HG03060 (cell line): ENCODE measurements around the gene POLE.

Experiments
- ATAC-seq: cut with Tn5 transposase; IDR thresholded peaks from one replicate; pipeline ENCODE4 v1.9.1; 2021; ENCODE audit warnings: low read depth, moderate number of reproducible peaks; ENCODE audit not compliant: unreplicated experiment

The POLE gene

GRCh38 chr12:132583736-132584135 is 103.4 kb downstream of the POLE start:
- no peak for ATAC-seq

- ATAC-seq, result no peak
Observed at GRCh38 chr12:132583411-132583710, 103.8 kb downstream of the POLE start.

DNA sequence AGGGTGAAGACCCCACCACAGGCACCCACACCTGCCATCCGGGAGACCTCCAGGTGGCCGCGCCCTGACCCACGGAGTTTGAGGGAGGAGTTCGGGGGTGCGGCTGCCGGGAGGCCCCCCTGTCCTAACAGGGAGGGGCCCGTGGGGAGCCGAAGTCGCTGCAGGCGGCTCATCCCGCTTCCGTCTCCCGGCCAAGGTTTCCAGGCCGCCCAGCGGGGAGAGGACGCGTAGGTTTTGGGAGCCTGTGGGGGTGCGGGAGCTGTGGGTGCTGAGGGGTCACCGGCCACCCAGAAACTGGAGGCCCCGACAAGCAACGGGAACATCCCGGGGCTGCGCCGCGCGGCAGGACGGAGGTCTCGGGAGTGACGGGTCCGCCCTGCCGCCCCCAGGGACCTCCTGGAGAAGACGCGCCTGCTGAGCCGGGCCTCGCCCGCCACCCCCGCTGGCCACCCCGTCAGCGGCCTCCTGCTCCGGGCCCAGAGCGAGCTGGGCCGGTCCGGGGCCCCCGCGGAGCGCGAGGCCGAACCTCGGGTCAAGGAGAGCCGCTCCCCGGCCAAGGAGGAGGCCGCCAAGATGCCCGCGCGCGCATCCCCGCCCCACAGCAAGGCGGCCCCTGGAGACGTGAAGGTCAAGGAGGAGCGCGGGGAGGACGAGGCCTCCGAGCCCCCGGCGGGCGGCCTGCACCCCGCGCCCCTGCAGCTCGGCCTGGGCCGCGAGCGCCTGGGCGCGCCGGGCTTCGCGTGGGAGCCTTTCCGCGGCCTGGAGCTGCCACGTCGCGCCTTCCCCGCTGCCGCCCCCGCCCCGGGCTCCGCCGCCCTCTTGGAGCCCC is 104.3 kb downstream of the POLE start:
- ATAC-seq, result no peak

DNA sequence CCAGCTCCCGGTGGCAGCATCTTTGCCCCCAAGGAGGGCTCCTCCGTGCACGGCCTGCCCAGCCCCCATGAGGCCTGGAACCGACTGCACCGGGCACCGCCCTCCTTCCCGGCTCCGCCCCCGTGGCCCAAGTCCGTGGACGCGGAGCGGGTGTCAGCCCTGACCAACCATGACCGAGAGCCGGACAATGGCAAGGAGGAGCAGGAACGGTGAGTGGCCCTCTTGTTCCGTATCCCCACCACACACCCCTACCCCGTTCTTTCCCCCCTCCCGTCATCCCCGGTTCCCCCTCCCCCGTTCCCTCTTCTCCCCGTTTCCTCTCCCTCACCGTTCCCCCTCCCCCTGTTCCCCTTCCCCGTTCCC is 105.1 kb downstream of the POLE start:
- no peak for ATAC-seq

DNA sequence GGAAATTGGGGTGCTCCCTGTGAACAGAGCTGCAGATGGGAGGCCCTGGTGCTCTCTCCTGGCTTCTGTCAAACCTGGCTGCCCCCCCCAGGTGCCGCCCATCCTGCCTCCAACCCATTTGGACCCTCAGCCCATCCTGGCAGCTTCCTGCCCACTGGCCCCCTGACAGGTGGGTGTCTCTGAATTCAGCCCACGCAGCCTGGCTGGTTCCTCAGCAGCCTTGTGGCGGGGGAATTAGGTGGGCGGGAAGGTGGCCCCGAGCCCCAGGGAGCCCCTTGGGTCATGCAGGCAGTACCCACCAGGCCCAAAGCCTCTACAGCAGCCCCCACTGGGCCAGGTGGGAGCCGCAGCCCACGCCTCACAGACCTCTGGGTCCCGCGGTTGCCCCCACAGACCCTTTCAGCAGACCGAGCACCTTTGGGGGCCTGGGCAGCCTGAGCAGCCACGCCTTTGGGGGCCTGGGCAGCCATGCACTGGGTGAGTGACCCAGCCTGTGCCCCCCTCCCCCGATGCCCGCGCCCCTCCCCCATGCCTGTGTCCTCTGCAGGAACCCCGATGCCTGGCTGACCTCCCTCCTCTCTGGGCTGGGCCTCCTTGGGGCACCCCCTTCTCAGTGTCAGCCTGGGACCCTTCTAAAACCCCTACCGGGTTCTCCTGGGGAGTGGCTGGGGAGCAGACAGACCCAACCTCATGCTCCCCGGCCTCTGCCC is 105.6 kb downstream of the POLE start:
- ATAC-seq, result no peak

DNA sequence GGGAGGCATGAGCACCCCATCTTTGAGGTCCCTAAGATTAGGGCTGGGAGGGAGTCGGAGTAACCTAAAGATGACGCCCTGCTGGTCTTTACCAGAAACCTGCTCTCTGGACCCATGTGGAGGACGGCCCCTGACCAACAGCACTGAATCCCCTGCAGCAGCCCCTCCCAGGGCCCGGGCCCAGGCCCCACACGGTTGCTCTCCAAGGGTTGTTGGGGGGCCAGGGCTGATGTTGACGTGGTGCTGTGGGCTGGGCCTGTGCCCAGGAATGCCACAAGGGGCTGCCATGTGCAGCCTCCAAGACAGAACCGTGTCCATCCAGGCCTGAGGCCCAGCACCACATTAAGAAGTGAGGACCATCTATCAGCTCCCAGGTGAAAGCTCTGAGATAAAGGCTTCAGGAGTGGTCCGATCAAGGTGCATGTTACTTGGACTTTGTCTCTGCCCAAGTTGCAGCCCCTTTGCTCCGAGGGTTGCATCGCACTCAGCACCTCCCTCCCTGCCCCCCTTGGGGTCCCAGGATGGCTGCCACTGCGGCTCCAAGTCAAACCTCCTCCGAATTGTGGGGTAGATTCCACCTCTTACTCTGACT is 106.3 kb downstream of the POLE start:
- ATAC-seq, result no peak

GRCh38 chr12:132579744-132580143 is 107.4 kb downstream of the POLE start:
- ATAC-seq, result no peak

- no peak for ATAC-seq
Observed at GRCh38 chr12:132578826-132579225, 108.3 kb downstream of the POLE start.

DNA sequence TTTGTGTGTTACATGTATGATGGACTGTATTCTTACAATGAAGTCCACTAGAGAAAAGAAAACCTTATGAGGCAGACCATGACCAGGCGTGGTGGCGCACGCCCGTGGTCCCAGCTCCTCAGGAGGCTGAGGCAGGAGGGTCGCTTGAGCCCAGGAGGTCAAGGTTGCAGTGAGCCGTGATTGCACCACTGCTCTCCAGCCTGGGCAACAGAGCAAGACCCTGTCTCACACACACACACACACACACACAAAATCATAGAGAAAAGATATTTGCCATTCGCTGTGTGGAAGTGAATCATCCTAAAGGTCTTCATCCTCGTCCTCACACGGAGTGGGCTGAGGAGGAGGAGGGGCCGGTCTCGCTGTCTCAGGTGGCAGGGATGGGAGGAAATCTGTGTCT is 109.0 kb downstream of the POLE start:
- no peak for ATAC-seq

GRCh38 chr12:132577191-132577920 is 109.8 kb downstream of the POLE start:
- no peak for ATAC-seq

DNA sequence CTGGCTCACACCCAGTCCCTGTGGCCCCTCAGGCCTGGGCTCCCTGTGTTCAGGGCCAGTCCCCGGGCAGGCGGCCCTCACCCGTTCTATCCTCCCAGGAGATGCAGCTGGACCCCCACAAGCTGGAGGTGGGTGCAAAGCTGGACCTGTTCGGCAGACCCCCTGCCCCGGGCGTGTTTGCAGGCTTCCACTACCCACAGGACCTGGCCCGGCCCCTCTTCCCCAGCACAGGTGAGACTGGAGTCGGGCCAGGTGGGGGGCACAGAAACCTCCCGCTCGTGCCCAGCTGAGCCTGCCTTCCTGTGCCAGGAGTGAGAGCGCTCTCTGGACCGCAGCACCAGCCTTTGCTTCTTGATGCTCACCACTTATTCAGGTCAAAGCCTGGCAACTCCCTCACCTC is 110.4 kb downstream of the POLE start:
- ATAC-seq, result no peak

DNA sequence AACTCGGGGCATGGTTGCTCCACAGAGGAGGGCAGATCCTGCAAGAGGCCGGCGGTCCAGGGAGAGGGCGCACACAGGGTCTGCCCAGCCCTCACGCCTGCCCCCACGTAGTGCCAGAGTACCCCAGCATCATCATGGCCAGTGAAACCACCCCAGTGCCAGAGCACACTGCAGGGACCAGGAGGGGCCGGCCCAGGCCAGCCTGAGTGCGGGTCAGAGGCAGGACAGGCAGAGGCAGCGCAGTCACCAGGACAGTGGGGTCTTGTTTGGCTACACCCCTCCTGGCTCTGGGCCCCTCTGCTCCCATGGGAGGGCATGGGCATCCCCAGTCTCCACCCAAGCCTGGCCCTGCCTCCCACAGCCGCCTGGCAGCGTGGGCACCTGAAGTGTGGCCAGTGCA is 111.5 kb downstream of the POLE start:
- ATAC-seq, result no peak

GRCh38 chr12:132574271-132574996 is 112.7 kb downstream of the POLE start:
- ATAC-seq, result no peak
